ENCODE measurements around the gene PSPH.

DNA sequence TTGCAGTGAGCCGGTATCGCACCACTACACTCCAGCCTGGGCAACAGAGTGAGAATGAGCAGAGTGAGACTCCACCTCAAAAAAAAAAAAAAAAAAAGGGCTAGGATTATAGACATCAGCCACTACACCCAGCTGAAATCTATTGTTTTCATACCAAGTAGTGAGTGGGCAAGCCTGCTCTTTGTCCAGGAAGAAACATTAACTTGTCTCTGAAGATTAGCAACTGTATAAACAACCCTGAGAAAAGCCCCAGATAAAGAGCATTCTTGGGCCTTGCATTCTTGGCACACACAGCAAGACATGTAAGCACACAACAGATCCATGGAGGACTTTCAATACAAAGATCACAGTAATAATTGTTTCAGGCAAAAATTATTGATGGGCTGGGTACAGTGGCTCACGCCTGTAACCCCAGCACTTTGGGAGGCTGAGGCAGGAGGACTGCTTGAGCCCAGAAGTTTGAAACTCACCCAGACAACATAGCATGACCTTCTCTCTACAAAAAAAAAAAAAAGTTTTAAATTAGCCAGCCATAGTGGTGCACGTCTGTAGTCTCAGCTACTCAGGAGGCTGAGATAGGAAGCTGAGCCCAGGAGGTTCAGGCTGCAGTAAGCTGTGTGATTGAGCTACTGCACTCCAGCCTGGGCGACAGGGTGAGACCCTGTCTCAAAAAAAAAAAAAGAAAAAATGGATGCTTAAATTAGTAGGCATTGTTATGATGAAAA lies 4.4 kb downstream of the PSPH start:
- TF ChIP-seq POLR2A (IDR thresholded peaks at IDR 0.05; ENCODE audit: low read length) (no peak), GATA1 (IDR thresholded peaks at IDR 0.05; ENCODE audit: low read depth, low read length) (no peak)

All from erythroblast (primary cell).